ENCODE data around the gene MGST3. TPM values are rescaled to one million over a fixed set of nuclear protein-coding genes. Genes with fewer than 3 reads are reported as not detected.

MGST3 gene
- total RNA-seq, 1 experiment from 2014 or later, result 87.7 TPM

DNA sequence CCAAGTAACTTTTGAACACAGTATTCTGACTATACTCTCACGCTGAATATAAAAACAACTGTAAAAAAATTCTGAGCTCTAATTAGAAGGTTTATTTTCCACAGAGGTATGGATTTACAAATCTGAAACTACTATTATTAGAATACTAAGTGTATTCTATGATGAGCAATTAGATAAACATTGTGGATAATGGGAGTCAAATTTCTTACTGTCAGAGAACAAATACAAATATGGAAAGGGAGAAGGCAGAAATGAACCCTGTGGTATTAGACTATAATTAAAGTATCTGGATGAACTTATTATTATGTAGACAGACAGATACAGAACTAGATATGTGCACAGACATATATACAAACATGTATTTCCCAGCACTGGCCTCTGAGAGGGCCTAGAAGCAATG, 44.8 kb downstream of the MGST3 start:
- H2AK5ac ChIP-seq (ENCODE audit: insufficient read length, low read length), result no peak overlapping the region
- no peak overlapping the region for H4K5ac ChIP-seq (ENCODE audit: insufficient read length, low read depth, low read length)
- no peak overlapping the region for H3K27ac ChIP-seq (ENCODE audit: insufficient read length, low read depth, low read length)
- no peaks in the 10 kb centered on the region for H3K79me2 ChIP-seq (ENCODE audit: insufficient read depth, low read length)
- H3T11ph ChIP-seq (ENCODE audit: low read length), result no peak overlapping the region
- no peak overlapping the region for H3K4ac ChIP-seq (ENCODE audit: low read depth, low read length)
- H3K27ac Mint-ChIP-seq, result no peak overlapping the region
- no peaks in the 10 kb centered on the region for H3K79me1 ChIP-seq (ENCODE audit: insufficient read depth, low read depth, low read length, poor library complexity, severe bottlenecking)
- H2BK120ac ChIP-seq (ENCODE audit: low read depth, low read length, poor library complexity, severe bottlenecking), result no peak overlapping the region
- no peaks in the 10 kb centered on the region for H3K4me1 ChIP-seq (ENCODE audit: insufficient read depth, low read length)
- H3K27me3 ChIP-seq (ENCODE audit: insufficient read depth, low read length), result no peaks in the 10 kb centered on the region
- H3K27me3 Mint-ChIP-seq (ENCODE audit: low read depth), result no peaks in the 10 kb centered on the region
- H4K91ac ChIP-seq (ENCODE audit: insufficient read length, low read depth, low read length), result no peak overlapping the region
- no CpG with 5 or more reads among the region's 1 CpG for WGBS (ENCODE audit: extremely low coverage, insufficient read length, low lambda C conversion rate)
- H3K9ac ChIP-seq (ENCODE audit: extremely low read depth, insufficient read length, low read length), result no peak overlapping the region
- no peak overlapping the region for H2BK5ac ChIP-seq (ENCODE audit: insufficient read length, low read length)
- no peak overlapping the region for H2BK20ac ChIP-seq (ENCODE audit: low read depth, low read length, poor library complexity, severe bottlenecking)
- H3K4me1 Mint-ChIP-seq, result no peaks in the 10 kb centered on the region
- no peak overlapping the region for H3K18ac ChIP-seq (ENCODE audit: insufficient read length, low read depth, low read length)
- no peak for DNase-seq
- H4K8ac ChIP-seq (replicated peaks; ENCODE audit: insufficient read length, low read depth, low read length), result no peak overlapping the region
- no peaks in the 10 kb centered on the region for H4K20me1 ChIP-seq (ENCODE audit: control insufficient read depth, insufficient read depth, insufficient read length)
- TF ChIP-seq CTCF (conservative IDR thresholded peaks at IDR 0.05), result no peak
- H3K56ac ChIP-seq (ENCODE audit: insufficient read length, low read depth, low read length), result no peak overlapping the region
- no peak overlapping the region for H2AFZ ChIP-seq (ENCODE audit: low read length)
- no peaks in the 10 kb centered on the region for H3K23me2 ChIP-seq (ENCODE audit: insufficient read length, low read depth, low read length, poor library complexity, severe bottlenecking)
- peaks cover 2 to 5% of the 10 kb centered on the region in 2 experiments; a peak in 3 of 5 replicates for H3K9me3 Mint-ChIP-seq
- no peak overlapping the region for H3K4me2 ChIP-seq (ENCODE audit: insufficient read depth, insufficient read length, low read length)
- H3K9me3 ChIP-seq (ENCODE audit: control insufficient read depth, low read depth, low read length), result no peaks in the 10 kb centered on the region
- H3K23ac ChIP-seq (ENCODE audit: insufficient read length, low read depth, low read length), result no peak overlapping the region
- no peak overlapping the region for H3K4me3 Mint-ChIP-seq
- peaks cover 36 to 67% (median 59%) of the 10 kb centered on the region in 3 experiments; a peak in 6 of 7 replicates for H3K36me3 Mint-ChIP-seq (ENCODE audit: insufficient read depth in 1 of 3, low read depth in 3 of 3)
- no peak overlapping the region for H2BK12ac ChIP-seq (ENCODE audit: insufficient read length, low read depth, low read length)
- H3K14ac ChIP-seq (ENCODE audit: insufficient read depth, low read length), result no peak overlapping the region
- no peak overlapping the region for H2BK15ac ChIP-seq (ENCODE audit: low read depth, low read length)

Measured in H9 (cell line).